AG09319 (cell line): ENCODE measurements around the gene HOMER1.
A peak's percentile ranks its signal among the peaks of the same experiment; 100 is the strongest.

Experiments
- DNase-seq: peaks from one replicate; pipeline ENCODE4 v3.0.0-alpha.2; 2010; ENCODE audit warnings: low read depth; ENCODE audit errors: extremely low read depth
- TF ChIP-seq, protein P1 (sequence below): IDR thresholded peaks from 2 replicates; pipeline ENCODE4 v1.5.1; 2011; ENCODE audit warnings: low read depth, mild to moderate bottlenecking, inconsistent platforms, low read length, moderate library complexity

The HOMER1 gene

GRCh38 chr5:79488775-79489174 is 25.2 kb downstream of the HOMER1 start:
- peak; percentile 10 for DNase-seq
- TF ChIP-seq, protein P1, sequence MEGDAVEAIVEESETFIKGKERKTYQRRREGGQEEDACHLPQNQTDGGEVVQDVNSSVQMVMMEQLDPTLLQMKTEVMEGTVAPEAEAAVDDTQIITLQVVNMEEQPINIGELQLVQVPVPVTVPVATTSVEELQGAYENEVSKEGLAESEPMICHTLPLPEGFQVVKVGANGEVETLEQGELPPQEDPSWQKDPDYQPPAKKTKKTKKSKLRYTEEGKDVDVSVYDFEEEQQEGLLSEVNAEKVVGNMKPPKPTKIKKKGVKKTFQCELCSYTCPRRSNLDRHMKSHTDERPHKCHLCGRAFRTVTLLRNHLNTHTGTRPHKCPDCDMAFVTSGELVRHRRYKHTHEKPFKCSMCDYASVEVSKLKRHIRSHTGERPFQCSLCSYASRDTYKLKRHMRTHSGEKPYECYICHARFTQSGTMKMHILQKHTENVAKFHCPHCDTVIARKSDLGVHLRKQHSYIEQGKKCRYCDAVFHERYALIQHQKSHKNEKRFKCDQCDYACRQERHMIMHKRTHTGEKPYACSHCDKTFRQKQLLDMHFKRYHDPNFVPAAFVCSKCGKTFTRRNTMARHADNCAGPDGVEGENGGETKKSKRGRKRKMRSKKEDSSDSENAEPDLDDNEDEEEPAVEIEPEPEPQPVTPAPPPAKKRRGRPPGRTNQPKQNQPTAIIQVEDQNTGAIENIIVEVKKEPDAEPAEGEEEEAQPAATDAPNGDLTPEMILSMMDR: no peak

- TF ChIP-seq, protein P1: no peak
- DNase-seq: no peak
Measured at GRCh38 chr5:79488058-79488457, 25.9 kb downstream of the HOMER1 start.

DNA sequence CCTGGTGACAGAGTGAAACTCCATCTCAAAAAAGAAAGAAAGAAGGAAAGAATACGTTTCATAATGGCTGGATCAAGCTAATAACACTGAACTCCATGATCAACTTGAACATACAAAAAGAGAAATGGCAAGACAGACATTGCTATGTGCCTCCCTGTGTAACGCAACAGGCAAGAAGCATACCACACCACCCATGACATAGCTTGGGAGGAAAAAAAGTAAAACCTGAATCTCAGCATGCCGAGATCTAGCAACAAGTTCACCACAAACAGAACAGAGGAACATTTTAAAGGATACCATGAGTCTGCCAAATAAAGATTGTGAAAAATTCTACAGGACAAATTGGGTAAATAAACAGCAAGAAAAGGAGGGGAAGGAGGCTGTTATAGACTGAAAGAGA is 26.7 kb downstream of the HOMER1 start:
- no peak for DNase-seq
- TF ChIP-seq, protein P1: no peak

GRCh38 chr5:79486116-79486515 is 27.8 kb downstream of the HOMER1 start:
- TF ChIP-seq, protein P1: no peak
- no peak for DNase-seq

- TF ChIP-seq, protein P1: no peak
- DNase-seq: no peak
Measured at GRCh38 chr5:79484731-79485130, 29.2 kb downstream of the HOMER1 start.

DNA sequence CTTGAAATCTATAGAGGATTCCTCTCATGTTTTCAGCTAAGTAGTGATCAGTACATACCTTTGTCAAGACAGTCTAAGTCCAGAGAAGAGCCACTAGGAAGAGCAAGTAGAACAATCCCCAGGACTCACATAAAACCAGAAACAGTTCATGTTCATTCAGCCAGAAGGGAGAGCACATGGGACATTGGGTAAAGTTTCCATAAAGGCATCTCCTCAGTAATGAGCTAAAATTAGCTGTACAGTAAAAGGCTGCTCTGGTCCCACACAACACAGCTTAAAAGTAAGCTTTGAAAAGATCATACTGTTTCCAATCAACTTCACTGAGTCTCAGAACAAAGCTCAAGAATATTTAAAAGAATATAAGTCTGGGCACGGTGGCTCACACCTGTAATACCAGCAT is 32.4 kb downstream of the HOMER1 start:
- no peak for DNase-seq
- TF ChIP-seq, protein P1: no peak

DNA sequence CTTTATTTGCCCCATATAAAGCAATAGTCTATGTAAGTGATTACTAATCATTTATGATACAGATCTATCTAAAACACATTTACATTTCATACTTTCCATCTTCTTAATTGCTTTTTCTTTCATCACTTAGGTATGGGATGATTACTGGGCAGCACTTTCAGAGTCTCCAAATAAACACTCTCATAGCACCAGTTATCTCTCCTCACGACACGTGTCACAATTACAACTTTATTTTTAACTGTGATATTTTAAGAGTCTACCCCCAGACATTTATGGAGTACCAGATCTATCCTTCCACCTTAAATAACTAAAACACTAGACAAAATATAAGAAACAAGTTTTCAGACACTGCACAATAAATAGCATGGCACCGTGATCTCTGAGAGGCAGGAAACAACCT is 32.9 kb downstream of the HOMER1 start:
- DNase-seq: no peak
- TF ChIP-seq, protein P1: no peak
